Measurements from ENCODE around the gene CTNNA3.
"Not testable (repeated sequence)": the region's sequence is repeated elsewhere in the genome, so short reads cannot be mapped to it uniquely, and the experiment has no call there.

Gene CTNNA3

GRCh38 chr10:67239864-67240497 is 456.0 kb downstream of the CTNNA3 start:
- no peak for DNase-seq

GRCh38 chr10:67230680-67231500 is 465.1 kb downstream of the CTNNA3 start:
- not testable (repeated sequence) for DNase-seq

- DNase-seq: no peak
These were observed 470.8 kb downstream of the CTNNA3 start for GRCh38 chr10:67225226-67225625.

GRCh38 chr10:67224553-67224952 is 471.4 kb downstream of the CTNNA3 start:
- DNase-seq: no peak

GRCh38 chr10:67222934-67223333 is 473.1 kb downstream of the CTNNA3 start:
- no peak for DNase-seq

GRCh38 chr10:67221939-67222494 is 474.0 kb downstream of the CTNNA3 start:
- no peak for DNase-seq

GRCh38 chr10:67211680-67212079 is 484.3 kb downstream of the CTNNA3 start:
- DNase-seq: no peak

GRCh38 chr10:67207923-67208322 is 488.1 kb downstream of the CTNNA3 start:
- not testable (repeated sequence) for DNase-seq

GRCh38 chr10:67200913-67201564 is 495.0 kb downstream of the CTNNA3 start:
- no peak for DNase-seq

GRCh38 chr10:67175354-67175753 is 520.6 kb downstream of the CTNNA3 start:
- DNase-seq: no peak

- DNase-seq: no peak
These were observed 522.2 kb downstream of the CTNNA3 start for GRCh38 chr10:67173787-67174186.

- DNase-seq: no peak
These were observed 524.0 kb downstream of the CTNNA3 start for GRCh38 chr10:67171970-67172369.

- DNase-seq: no peak
These were observed 539.8 kb downstream of the CTNNA3 start for GRCh38 chr10:67156239-67156638.

GRCh38 chr10:67151471-67151870 is 544.5 kb downstream of the CTNNA3 start:
- no peak for DNase-seq

GRCh38 chr10:67144530-67144929 is 551.5 kb downstream of the CTNNA3 start:
- no peak for DNase-seq

- DNase-seq: no peak
These were observed 554.7 kb downstream of the CTNNA3 start for GRCh38 chr10:67141300-67141699.

GRCh38 chr10:67140641-67141040 is 555.4 kb downstream of the CTNNA3 start:
- DNase-seq: no peak

- no peak for DNase-seq
These were observed 568.6 kb downstream of the CTNNA3 start for GRCh38 chr10:67127441-67127840.

- no peak for DNase-seq
These were observed 576.3 kb downstream of the CTNNA3 start for GRCh38 chr10:67119651-67120050.

- DNase-seq: no peak
These were observed 580.0 kb downstream of the CTNNA3 start for GRCh38 chr10:67115972-67116371.

GRCh38 chr10:67114945-67115344 is 581.0 kb downstream of the CTNNA3 start:
- no peak for DNase-seq

GRCh38 chr10:67112765-67113164 is 583.2 kb downstream of the CTNNA3 start:
- no peak for DNase-seq

- no peak for DNase-seq
These were observed 585.7 kb downstream of the CTNNA3 start for GRCh38 chr10:67110286-67110685.

GRCh38 chr10:67107670-67108069 is 588.3 kb downstream of the CTNNA3 start:
- DNase-seq: no peak
